Gastrocnemius medialis (tissue), 4 donors: Measurements from ENCODE around the gene PPP2R2B. TPM values are rescaled to one million over a fixed set of nuclear protein-coding genes. Genes with fewer than 3 reads are reported as not detected.

ENCODE experiments used
- ATAC-seq, 2 donors: fragments of 150-250 bp; one replicate each; pipeline ENCODE4 v1.9.1; 2016
- DNase-seq, 2 donors: peaks; one replicate each; pipeline ENCODE4 v3.0.0-alpha.2; 2019
- H3K27ac ChIP-seq, 4 donors: fragments of 200-600 bp; sonication (generic); 1 replicate in 1 of 4; 2 replicates in 3 of 4; pipeline ENCODE4 v1.5.1; 2016 to 2018; ENCODE audit warnings: mild to moderate bottlenecking in 2 of 4, moderate library complexity in 1 of 4
- H3K27me3 ChIP-seq, 3 donors: fragments of 200-600 bp; sonication (generic) in 2 of 3; 1 replicate in 1 of 3; 2 replicates in 2 of 3; pipeline versions ENCODE4 v1.5.1 to v1.6.0; 2016 to 2019; ENCODE audit warnings: mild to moderate bottlenecking in 1 of 3, moderate library complexity in 1 of 3
- H3K36me3 ChIP-seq, 2 donors: fragments of 200-600 bp; sonication (generic) in 1 of 2; one replicate each; pipeline ENCODE4 v1.5.1; 2017 to 2018
- H3K4me1 ChIP-seq, 2 donors: fragments of 200-600 bp; sonication (generic) in 1 of 2; one replicate each; pipeline ENCODE4 v1.5.1; 2016 to 2017; ENCODE audit warnings: mild to moderate bottlenecking in 2 of 2
- H3K4me3 ChIP-seq, 4 donors: fragments of 200-600 bp; sonication (generic) in 3 of 4; 1 replicate in 1 of 4; 2 replicates in 3 of 4; pipeline ENCODE4 v1.5.1; 2016 to 2019; ENCODE audit warnings: mild to moderate bottlenecking in 2 of 4
- H3K9me3 ChIP-seq, 3 donors: fragments of 200-600 bp; sonication (generic) in 2 of 3; 1 replicate in 1 of 3; 2 replicates in 2 of 3; pipeline ENCODE4 v1.5.1; 2016 to 2019
- POLR2A ChIP-seq, 2 donors: fragments of 450-650 bp; IDR thresholded peaks; one replicate each; pipeline ENCODE4 v1.6.1; 2017; ENCODE audit warnings: antibody characterized with exemption in 2 of 2, mild to moderate bottlenecking in 2 of 2, moderate library complexity in 2 of 2
- in situ Hi-C, 4 donors: fragments of 200-750 bp; cut with MboI; loops; one replicate each; pipeline versions ENCODE4 v1.15.0 to v1.8.0; 2017; ENCODE audit warnings: low sequenced_read_pairs in 4 of 4
- intact Hi-C: fragments of 100-400 bp; cut with DNase I; formaldehyde crosslinking; loops from one replicate; pipeline ENCODE4 v1.15.1; 2023; ENCODE audit warnings: low total_unique reads
- total RNA-seq, 4 donors: library from RNA; depleted of rRNA; stranded (reverse); fragments of >200 nt; gene quantifications; one replicate each; pipeline versions ENCODE4 v1.1.0 to v1.2.3, GENCODE V29; 2016
- TF ChIP-seq, protein P1 (sequence below), 5 experiments: fragments of 450-650 bp in 3 of 5; fragments of 200-600 bp in 2 of 5; sonication (generic) in 2 of 5; IDR thresholded peaks in 4 of 5; conservative IDR thresholded peaks in 1 of 5; 1 replicate in 4 of 5; 2 replicates in 1 of 5; pipeline ENCODE4 v1.5.1; 2016 to 2019; ENCODE audit warnings: antibody characterized with exemption in 5 of 5, mild to moderate bottlenecking in 3 of 5, moderate library complexity in 3 of 5

The PPP2R2B gene
- total RNA-seq, 4 donors from 2014 or later = 0.04 to 0.76 (median 0.19) TPM; not detected in 1

- intact Hi-C loops = no loop called here
Measured at GRCh38 chr5:146659961-146660360, 218.6 kb downstream of the PPP2R2B start.

DNA sequence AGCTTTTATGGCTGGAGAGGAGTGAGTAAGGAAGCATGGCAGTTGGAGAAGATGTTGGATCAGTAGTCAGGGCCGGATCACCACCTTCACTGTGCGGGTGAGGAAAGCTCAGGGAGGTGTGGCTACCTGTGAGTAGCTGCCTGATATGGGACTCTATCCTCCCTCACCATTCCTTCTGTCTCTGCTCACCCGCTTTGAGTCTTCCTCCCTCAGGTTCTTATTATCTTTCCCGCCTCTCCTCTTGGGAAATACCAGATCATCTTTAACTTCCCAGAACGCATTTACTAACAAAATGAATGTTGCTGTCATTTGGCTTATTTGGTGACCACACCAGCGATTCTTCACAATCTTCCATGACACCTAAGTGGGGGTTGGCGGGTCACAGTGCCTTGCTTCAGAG is 221.9 kb downstream of the PPP2R2B start:
- ATAC-seq = no peak
- H3K27me3 ChIP-seq = no peaks in the 10 kb centered on the region
- no peak for DNase-seq
- in situ Hi-C loops = loop anchor here in 1 of 4 donors (25.0 kb wide), 1 partner anchor 306 kb away; no protein-coding TSS in a partner anchor
- no peak overlapping the region for H3K27ac ChIP-seq
- no peaks in the 10 kb centered on the region for H3K36me3 ChIP-seq
- TF ChIP-seq, protein P1, sequence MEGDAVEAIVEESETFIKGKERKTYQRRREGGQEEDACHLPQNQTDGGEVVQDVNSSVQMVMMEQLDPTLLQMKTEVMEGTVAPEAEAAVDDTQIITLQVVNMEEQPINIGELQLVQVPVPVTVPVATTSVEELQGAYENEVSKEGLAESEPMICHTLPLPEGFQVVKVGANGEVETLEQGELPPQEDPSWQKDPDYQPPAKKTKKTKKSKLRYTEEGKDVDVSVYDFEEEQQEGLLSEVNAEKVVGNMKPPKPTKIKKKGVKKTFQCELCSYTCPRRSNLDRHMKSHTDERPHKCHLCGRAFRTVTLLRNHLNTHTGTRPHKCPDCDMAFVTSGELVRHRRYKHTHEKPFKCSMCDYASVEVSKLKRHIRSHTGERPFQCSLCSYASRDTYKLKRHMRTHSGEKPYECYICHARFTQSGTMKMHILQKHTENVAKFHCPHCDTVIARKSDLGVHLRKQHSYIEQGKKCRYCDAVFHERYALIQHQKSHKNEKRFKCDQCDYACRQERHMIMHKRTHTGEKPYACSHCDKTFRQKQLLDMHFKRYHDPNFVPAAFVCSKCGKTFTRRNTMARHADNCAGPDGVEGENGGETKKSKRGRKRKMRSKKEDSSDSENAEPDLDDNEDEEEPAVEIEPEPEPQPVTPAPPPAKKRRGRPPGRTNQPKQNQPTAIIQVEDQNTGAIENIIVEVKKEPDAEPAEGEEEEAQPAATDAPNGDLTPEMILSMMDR (IDR thresholded peaks at IDR 0.05 in 4 of 5, conservative IDR thresholded peaks at IDR 0.05 in 1 of 5) = no peak
- TF ChIP-seq POLR2A (IDR thresholded peaks at IDR 0.05) = no peak
- no peak overlapping the region for H3K4me3 ChIP-seq
- H3K4me1 ChIP-seq = no peaks in the 10 kb centered on the region
- no peaks in the 10 kb centered on the region for H3K9me3 ChIP-seq
- intact Hi-C loops = no loop called here

More at GRCh38 chr5:146659961-146660360, 218.6 kb downstream of the PPP2R2B start:
- no peak overlapping the region for H3K4me3 ChIP-seq
- DNase-seq = no peak
- TF ChIP-seq, protein P1 (IDR thresholded peaks at IDR 0.05 in 4 of 5, conservative IDR thresholded peaks at IDR 0.05 in 1 of 5) = no peak
- no peak for TF ChIP-seq POLR2A (IDR thresholded peaks at IDR 0.05)
- no peaks in the 10 kb centered on the region for H3K36me3 ChIP-seq
- in situ Hi-C loops = loop anchor here in 1 of 4 donors (25.0 kb wide), 1 partner anchor 302 kb away; no protein-coding TSS in a partner anchor
- no peaks in the 10 kb centered on the region for H3K4me1 ChIP-seq
- no peaks in the 10 kb centered on the region for H3K9me3 ChIP-seq
- no peak for ATAC-seq
- no peak overlapping the region for H3K27ac ChIP-seq
- H3K27me3 ChIP-seq = no peaks in the 10 kb centered on the region

GRCh38 chr5:146653560-146653959 is 225.0 kb downstream of the PPP2R2B start:
- no peaks in the 10 kb centered on the region for H3K4me1 ChIP-seq
- no peak for DNase-seq
- in situ Hi-C loops = loop anchor here in 1 of 4 donors (25.0 kb wide), 1 partner anchor 309 kb away; no protein-coding TSS in a partner anchor
- H3K27me3 ChIP-seq = no peaks in the 10 kb centered on the region
- H3K36me3 ChIP-seq = no peaks in the 10 kb centered on the region
- H3K9me3 ChIP-seq = no peaks in the 10 kb centered on the region
- no peak overlapping the region for H3K27ac ChIP-seq
- no peak for ATAC-seq
- TF ChIP-seq, protein P1 (IDR thresholded peaks at IDR 0.05 in 4 of 5, conservative IDR thresholded peaks at IDR 0.05 in 1 of 5) = no peak
- no peak overlapping the region for H3K4me3 ChIP-seq
- intact Hi-C loops = no loop called here

DNA sequence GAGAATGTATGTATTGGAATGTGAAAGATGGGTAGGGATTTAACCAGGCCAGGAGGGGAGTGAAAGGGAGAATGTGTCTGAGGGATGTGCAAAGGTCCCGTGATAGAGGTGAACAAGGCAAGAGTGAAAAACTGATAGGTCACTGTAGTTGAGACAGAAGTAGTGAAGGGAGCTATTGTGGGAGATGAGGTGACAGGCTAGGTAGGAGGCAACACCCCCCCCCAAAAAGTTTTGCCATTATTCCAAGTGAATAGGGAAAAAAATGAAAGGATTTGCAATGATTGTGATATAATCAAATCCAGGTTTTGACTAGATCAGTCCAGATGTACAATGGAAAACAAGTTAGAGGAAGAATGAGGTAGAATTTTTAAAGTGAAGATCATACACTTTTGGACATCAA is 226.0 kb downstream of the PPP2R2B start:
- Histone ChIP-seq H3K9me3 (no peaks in the 10 kb centered on the region), H3K4me3 (no peak overlapping the region), H3K36me3 (no peaks in the 10 kb centered on the region), H3K27me3 (no peaks in the 10 kb centered on the region), H3K4me1 (no peaks in the 10 kb centered on the region), H3K27ac (no peak overlapping the region)
- no peak for ATAC-seq
- intact Hi-C loops (no loop called here), in situ Hi-C loops (loop anchor here in 1 of 4 donors (25.0 kb wide), 1 partner anchor 310 kb away; no protein-coding TSS in a partner anchor)
- no peak for DNase-seq
- TF ChIP-seq, protein P1 (IDR thresholded peaks at IDR 0.05 in 4 of 5, conservative IDR thresholded peaks at IDR 0.05 in 1 of 5) = no peak
- TF ChIP-seq POLR2A (IDR thresholded peaks at IDR 0.05) = no peak
